ENCODE data around the gene SULF2. TPM values are rescaled to one million over a fixed set of nuclear protein-coding genes. Genes with fewer than 3 reads are reported as not detected.
"Not testable (repeated sequence)": the region's sequence is repeated elsewhere in the genome, so short reads cannot be mapped to it uniquely, and the experiment has no call there.

Gene SULF2
- total RNA-seq, 2 experiments from 2014 or later, result 0.79 to 2.0 TPM

- H3K36me3 Mint-ChIP-seq, result no peaks in the 10 kb centered on the region
- peaks cover 3% of the 10 kb centered on the region for H3K27me3 Mint-ChIP-seq
- H3K4me3 Mint-ChIP-seq, result no peak overlapping the region
- ATAC-seq (no peak), DNase-seq (no peak)
- CTCF ChIA-PET, result no interaction called here
- no peaks in the 10 kb centered on the region for H3K4me1 Mint-ChIP-seq
- H3K27ac Mint-ChIP-seq, result no peak overlapping the region
- H3K9me3 Mint-ChIP-seq (ENCODE audit: low read depth), result no peaks in the 10 kb centered on the region
Measured at GRCh38 chr20:47800623-47801022, 15.3 kb upstream of the SULF2 start.

- H3K27me3 Mint-ChIP-seq, result no peaks in the 10 kb centered on the region
- ATAC-seq, result no peak
Measured at GRCh38 chr20:47799116-47799715, 13.9 kb upstream of the SULF2 start.

DNA sequence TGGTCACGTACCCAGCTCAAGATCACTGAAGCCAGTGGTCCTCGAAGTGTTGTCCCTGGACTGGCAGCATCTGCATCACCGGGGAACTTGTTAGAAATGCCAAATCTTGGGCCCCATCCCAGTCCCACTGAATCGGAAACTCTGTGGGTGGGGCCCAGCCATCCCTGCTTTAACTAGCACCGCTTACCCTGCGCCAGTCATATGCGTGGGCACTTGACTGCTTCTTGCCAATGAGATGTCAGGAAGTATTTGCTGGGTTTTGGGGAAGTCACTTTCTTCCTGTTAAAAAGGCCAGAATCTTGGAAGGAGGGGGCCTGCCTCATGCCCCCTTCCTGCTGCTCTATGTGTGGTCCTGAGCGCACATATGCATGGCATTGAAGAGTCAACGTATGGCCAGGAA, 11.7 kb upstream of the SULF2 start:
- DNase-seq, result no peak
- H3K27ac Mint-ChIP-seq, result no peak overlapping the region
- peaks cover 5% of the 10 kb centered on the region for H3K27me3 Mint-ChIP-seq
- H3K4me1 Mint-ChIP-seq, result no peaks in the 10 kb centered on the region
- ATAC-seq, result no peak
- CTCF ChIA-PET, result no interaction called here
- H3K4me3 Mint-ChIP-seq, result no peak overlapping the region
- H3K36me3 Mint-ChIP-seq, result no peaks in the 10 kb centered on the region
- H3K9me3 Mint-ChIP-seq (ENCODE audit: low read depth), result no peaks in the 10 kb centered on the region

More at GRCh38 chr20:47799116-47799715, 13.9 kb upstream of the SULF2 start:
- no peak for DNase-seq
- Mint-ChIP-seq H3K4me1 (no peaks in the 10 kb centered on the region), H3K36me3 (no peaks in the 10 kb centered on the region), H3K27ac (no peak overlapping the region), H3K9me3 (ENCODE audit: low read depth) (no peaks in the 10 kb centered on the region), H3K4me3 (no peak overlapping the region)
- CTCF ChIA-PET, result interaction anchor here (0.7 kb wide), 1 partner anchor 821 kb away, joined by 5 read pairs; no protein-coding TSS in a partner anchor

DNA sequence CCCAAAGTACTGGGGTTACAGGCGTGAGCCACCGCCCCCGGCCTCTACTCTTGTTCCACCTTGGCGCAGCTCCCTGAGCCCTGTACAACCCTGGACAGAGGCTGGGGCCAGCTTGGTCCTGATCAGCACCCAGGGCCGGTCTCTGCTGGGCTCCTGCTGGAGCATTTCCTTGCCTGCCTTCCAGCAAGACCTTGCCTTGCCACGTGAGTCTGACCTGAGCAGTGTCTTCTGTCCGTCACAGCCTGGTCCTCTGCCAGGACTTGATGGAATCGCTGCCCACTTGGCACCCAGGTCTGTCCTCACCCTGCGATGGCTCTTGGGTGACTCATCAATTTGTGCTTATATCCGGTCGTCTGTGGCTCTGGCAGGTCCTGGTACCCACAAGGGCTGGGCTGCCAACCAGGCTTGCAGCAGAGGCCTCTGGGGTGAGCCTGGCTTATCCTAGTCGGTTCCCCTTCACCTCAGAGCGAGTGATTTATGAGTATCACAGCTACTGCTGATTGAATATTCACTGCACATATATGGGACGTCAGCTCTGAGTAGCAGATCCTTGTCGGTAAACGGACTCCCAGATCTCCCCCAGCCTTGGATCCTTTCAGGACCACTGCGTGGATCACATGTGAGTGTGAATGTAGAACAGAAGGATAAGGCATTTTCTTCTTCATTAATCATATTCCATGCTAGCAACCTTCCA, 10.1 kb upstream of the SULF2 start:
- H3K4me1 Mint-ChIP-seq, result no peaks in the 10 kb centered on the region
- no peak overlapping the region for H3K27ac Mint-ChIP-seq
- no peaks in the 10 kb centered on the region for H3K9me3 Mint-ChIP-seq (ENCODE audit: low read depth)
- H3K36me3 Mint-ChIP-seq, result no peaks in the 10 kb centered on the region
- H3K27me3 Mint-ChIP-seq, result peaks cover 19% of the 10 kb centered on the region
- CTCF ChIA-PET, result no interaction called here
- no peak overlapping the region for H3K4me3 Mint-ChIP-seq
- DNase-seq (no peak), ATAC-seq (no peak)

- H3K4me1 Mint-ChIP-seq; CTCF ChIA-PET; H3K27ac Mint-ChIP-seq; ATAC-seq; H3K9me3 Mint-ChIP-seq (ENCODE audit: low read depth); H3K4me3 Mint-ChIP-seq; H3K36me3 Mint-ChIP-seq; DNase-seq: not testable (repeated sequence)
- peaks cover 30% of the 10 kb centered on the region for H3K27me3 Mint-ChIP-seq
Measured at GRCh38 chr20:47794264-47794663, 9.0 kb upstream of the SULF2 start.

DNA sequence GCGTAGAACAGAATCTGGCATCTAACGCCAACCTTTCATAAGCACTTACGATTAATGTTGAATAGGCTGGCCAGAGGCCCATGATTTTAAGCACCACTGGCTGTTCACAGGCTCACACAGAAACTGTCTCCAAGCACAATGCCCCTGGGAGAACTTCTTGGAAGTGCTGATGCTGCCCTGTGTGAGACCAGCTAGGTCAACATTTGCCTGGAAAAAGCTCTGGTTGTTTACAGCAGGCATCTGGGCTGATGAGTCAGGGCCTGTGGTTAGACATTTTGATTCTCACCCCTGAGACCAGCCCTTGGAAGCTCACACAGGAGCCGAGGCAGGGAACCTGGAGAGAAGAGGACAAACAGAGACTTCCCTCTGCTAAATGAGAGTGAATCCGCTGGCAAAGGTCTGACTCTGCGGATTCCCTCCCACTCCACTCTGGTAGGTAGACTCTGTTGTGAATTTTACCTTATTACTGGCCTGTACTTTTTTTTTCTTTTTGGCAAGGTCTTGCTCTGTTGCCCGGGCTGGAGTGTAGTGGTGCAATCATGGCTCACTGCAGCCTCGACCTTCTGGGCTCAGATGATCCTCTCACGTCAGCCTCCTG, 6.8 kb upstream of the SULF2 start:
- Mint-ChIP-seq H3K4me3 (no peak overlapping the region), H3K27me3 (peaks cover 50% of the 10 kb centered on the region), H3K4me1 (no peaks in the 10 kb centered on the region), H3K27ac (no peak overlapping the region), H3K9me3 (ENCODE audit: low read depth) (no peaks in the 10 kb centered on the region), H3K36me3 (no peaks in the 10 kb centered on the region)
- ATAC-seq, result no peak
- no peak for DNase-seq
- CTCF ChIA-PET, result no interaction called here

DNA sequence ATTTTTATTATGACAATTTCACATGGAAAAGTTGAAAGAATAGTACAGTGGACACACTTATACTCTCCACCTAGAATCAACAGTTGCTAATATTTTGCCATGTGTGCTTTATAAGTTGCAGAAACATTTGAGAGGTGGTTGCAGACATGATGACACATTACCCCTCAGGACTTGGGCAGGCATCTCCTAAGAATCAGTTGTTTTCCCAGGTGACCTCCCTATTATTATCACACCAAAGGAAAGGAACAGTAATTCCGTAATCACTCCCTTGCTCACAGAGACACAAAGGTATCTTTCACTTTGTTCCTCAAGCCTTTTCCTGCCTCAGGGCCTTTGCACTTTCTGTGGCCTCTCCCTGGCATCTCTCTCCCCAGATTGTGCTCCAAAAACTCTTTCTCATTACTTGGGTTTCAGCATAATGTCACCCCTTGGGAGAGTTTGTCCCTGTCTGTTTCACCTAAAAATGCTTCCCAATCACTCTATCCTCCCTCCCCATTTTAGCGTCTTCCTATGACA, 5.9 kb upstream of the SULF2 start:
- Mint-ChIP-seq H3K36me3 (no peaks in the 10 kb centered on the region), H3K4me1 (peaks cover 5% of the 10 kb centered on the region), H3K27me3 (peaks cover 60% of the 10 kb centered on the region), H3K9me3 (ENCODE audit: low read depth) (no peaks in the 10 kb centered on the region), H3K27ac (no peak overlapping the region), H3K4me3 (no peak overlapping the region)
- DNase-seq (no peak), ATAC-seq (no peak)
- CTCF ChIA-PET, result no interaction called here

DNA sequence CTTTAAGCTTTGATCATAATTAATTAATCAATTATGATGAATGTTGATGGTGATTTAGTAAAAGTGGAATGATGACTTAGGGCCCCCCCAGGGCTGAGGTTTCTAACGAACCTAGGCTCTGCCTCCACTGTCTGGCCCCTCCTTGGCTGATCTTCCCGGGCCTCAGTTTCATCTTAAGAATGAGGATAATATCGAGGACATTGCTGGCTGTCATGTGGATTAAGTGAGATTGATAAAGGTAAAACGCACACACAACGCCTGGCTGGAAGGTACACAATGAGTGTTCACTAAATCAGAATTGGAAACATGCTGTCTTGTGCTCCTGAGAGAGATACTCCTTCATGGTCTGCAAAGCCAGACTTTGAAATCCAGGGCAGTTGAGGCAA, 5.3 kb upstream of the SULF2 start:
- DNase-seq, result no peak
- Mint-ChIP-seq H3K4me3 (no peak overlapping the region), H3K4me1 (peaks cover 8% of the 10 kb centered on the region), H3K9me3 (ENCODE audit: low read depth) (no peaks in the 10 kb centered on the region), H3K27ac (no peak overlapping the region), H3K27me3 (peaks cover 64% of the 10 kb centered on the region), H3K36me3 (no peaks in the 10 kb centered on the region)
- CTCF ChIA-PET, result no interaction called here
- ATAC-seq, result no peak

DNA sequence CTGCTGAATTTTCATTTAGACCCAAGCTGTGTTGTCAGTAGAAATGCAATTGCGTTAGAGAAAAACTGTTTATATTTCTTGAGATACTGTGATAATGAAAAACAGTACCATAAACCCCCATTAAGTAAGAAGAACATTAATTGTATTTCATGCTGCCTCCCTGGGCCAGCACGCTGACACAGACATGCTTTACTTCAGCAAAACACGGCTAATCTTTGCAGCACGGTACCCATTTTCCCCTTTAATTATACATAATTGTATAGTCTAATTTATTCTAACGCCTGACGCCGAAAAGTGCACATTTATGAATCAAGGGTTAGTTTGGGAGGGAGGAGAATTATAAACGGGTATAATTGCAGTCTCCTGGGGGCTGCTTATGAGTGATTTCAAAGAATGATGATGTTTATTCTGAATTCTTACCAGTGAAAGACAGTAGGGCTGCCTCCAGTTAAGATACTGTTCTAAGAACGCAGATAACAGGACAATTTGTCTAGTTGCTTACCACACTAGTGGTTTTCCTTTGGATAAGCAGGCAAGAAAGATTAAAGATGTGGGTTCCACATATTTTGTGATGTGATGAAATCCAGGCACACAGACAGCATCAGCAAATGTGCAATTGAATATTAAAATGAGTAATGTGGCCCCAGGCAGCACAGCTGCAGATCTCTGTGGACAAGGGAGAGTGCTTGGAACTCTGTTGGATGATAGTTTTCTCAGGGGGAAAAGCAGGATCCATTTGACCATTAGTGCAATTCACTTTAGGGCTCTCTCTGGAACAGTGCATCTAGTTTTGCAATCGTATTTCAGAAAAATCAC, 4.7 kb upstream of the SULF2 start:
- ATAC-seq, result no peak
- H3K9me3 Mint-ChIP-seq (ENCODE audit: low read depth), result no peaks in the 10 kb centered on the region
- no peak overlapping the region for H3K4me3 Mint-ChIP-seq
- DNase-seq, result no peak
- H3K4me1 Mint-ChIP-seq, result peaks cover 8% of the 10 kb centered on the region
- CTCF ChIA-PET, result no interaction called here
- H3K27ac Mint-ChIP-seq, result no peak overlapping the region
- H3K36me3 Mint-ChIP-seq, result no peaks in the 10 kb centered on the region
- H3K27me3 Mint-ChIP-seq, result peaks cover 64% of the 10 kb centered on the region

DNA sequence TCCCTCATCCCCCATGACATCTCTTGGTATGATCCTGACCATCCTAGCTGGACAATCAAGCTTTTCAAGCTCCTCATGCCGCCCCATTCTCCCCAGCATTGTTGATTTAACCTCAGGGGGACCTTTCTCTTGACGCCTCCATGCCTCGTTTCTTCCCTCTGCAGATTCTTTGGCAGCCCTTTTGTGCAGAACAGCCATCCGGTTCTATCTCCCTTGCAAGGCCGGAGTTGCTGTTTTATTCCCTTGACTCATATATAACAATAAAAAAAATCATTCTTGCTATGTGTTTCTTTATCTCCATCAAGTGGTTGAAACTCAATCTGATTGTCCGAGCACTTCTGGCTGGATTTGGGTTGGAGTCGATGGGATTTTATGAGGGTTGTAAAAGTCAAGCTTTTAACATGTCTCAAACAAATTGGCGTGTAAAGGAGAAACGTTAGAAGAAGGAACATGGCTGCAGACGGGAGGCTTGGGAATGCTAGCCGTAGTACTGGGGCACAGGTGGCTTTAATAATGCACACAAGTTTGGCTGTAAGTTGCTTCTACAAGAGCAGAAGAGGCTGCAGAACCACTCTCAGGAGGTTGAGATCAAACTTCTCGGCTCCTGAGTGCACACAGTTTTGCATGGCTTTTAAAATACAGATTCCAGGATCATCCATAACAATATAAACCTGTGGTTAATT, 3.9 kb upstream of the SULF2 start:
- ATAC-seq, result no peak
- Mint-ChIP-seq H3K4me3 (no peak overlapping the region), H3K4me1 (peaks cover 10% of the 10 kb centered on the region), H3K27me3 (peaks cover 69% of the 10 kb centered on the region), H3K9me3 (ENCODE audit: low read depth) (no peaks in the 10 kb centered on the region), H3K27ac (no peak overlapping the region), H3K36me3 (no peaks in the 10 kb centered on the region)
- CTCF ChIA-PET, result no interaction called here
- DNase-seq, result no peak

DNA sequence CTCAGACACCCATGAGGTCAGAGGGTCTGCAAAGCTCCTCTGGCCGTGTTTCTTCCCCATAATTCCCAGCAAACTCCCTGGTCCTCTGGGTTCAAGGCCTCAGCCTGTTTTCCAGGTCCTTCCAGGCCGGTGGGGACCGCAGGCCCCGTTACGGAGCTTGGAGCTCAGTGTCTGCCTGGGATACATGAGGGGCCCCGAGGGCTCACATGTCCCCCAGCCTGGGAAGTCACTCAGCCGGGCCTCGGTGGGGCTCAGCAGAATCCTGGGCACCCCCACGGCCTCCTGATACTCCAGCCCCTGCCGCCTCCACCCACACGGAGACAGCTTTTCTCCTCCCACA, 3.4 kb upstream of the SULF2 start:
- H3K27me3 Mint-ChIP-seq, result peaks cover 74% of the 10 kb centered on the region
- no peak overlapping the region for H3K27ac Mint-ChIP-seq
- H3K36me3 Mint-ChIP-seq, result no peaks in the 10 kb centered on the region
- CTCF ChIA-PET, result no interaction called here
- no peak for ATAC-seq
- H3K9me3 Mint-ChIP-seq (ENCODE audit: low read depth), result no peaks in the 10 kb centered on the region
- no peak overlapping the region for H3K4me3 Mint-ChIP-seq
- DNase-seq, result no peak
- peaks cover 13% of the 10 kb centered on the region for H3K4me1 Mint-ChIP-seq

DNA sequence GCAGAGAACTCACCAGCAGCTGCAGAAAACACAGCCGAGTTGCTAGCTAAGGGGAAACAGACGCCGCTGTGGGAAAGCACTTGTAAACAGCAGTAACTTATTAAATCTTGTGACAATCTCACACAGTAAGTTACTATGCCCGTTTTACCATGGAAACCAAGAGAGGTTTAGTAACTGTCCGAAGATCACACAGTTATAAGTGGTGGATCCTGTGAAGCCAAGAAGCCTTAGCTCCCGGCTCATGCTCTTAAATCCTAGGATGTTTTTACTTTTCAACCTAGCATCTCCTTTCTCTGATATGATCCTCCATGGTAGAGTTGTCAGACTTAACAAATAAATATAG, 1.5 kb upstream of the SULF2 start:
- CTCF ChIA-PET, result interaction anchor here (0.8 to 1.7 kb wide), 6 partner anchors 9 to 834 kb away, joined by 3 to 6 read pairs (median 4); no protein-coding TSS in a partner anchor
- no peaks in the 10 kb centered on the region for H3K36me3 Mint-ChIP-seq
- no peak overlapping the region for H3K4me3 Mint-ChIP-seq
- DNase-seq (no peak), ATAC-seq (no peak)
- peaks cover 13% of the 10 kb centered on the region for H3K4me1 Mint-ChIP-seq
- H3K27me3 Mint-ChIP-seq, result peaks cover 86% of the 10 kb centered on the region
- peak overlapping the region; percentile 15 for H3K27ac Mint-ChIP-seq
- H3K9me3 Mint-ChIP-seq (ENCODE audit: low read depth), result no peaks in the 10 kb centered on the region

Measured in activated CD8-positive, alpha-beta memory T cell treated with anti-CD3 and anti-CD28 coated beads, Interleukin-2, amount 10 ng/mL, durations not matched to agents 7 days and 5 days (primary cell).